ENCODE data around the gene PRSS16.

GRCh38 chr6:27216874-27217273, 30.6 kb upstream of the PRSS16 start:
- TF ChIP-seq, protein P1, sequence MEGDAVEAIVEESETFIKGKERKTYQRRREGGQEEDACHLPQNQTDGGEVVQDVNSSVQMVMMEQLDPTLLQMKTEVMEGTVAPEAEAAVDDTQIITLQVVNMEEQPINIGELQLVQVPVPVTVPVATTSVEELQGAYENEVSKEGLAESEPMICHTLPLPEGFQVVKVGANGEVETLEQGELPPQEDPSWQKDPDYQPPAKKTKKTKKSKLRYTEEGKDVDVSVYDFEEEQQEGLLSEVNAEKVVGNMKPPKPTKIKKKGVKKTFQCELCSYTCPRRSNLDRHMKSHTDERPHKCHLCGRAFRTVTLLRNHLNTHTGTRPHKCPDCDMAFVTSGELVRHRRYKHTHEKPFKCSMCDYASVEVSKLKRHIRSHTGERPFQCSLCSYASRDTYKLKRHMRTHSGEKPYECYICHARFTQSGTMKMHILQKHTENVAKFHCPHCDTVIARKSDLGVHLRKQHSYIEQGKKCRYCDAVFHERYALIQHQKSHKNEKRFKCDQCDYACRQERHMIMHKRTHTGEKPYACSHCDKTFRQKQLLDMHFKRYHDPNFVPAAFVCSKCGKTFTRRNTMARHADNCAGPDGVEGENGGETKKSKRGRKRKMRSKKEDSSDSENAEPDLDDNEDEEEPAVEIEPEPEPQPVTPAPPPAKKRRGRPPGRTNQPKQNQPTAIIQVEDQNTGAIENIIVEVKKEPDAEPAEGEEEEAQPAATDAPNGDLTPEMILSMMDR (IDR thresholded peaks at IDR 0.05) = no peak
- TF ChIP-seq POLR2AphosphoS5 (IDR thresholded peaks at IDR 0.05) = no peak
- no peak for TF ChIP-seq POLR2A (IDR thresholded peaks at IDR 0.05)

All from prostate gland (tissue), 2 donors.